HG02642 (cell line): ENCODE data around the gene TTC21A.
A peak's percentile ranks its signal among the peaks of the same experiment; 100 is the strongest.

Source experiments
- ATAC-seq: cut with Tn5 transposase; IDR thresholded peaks from one replicate; pipeline ENCODE4 v1.9.1; 2021; ENCODE audit warnings: mild to moderate bottlenecking; ENCODE audit not compliant: unreplicated experiment, poor library complexity

The TTC21A gene

DNA sequence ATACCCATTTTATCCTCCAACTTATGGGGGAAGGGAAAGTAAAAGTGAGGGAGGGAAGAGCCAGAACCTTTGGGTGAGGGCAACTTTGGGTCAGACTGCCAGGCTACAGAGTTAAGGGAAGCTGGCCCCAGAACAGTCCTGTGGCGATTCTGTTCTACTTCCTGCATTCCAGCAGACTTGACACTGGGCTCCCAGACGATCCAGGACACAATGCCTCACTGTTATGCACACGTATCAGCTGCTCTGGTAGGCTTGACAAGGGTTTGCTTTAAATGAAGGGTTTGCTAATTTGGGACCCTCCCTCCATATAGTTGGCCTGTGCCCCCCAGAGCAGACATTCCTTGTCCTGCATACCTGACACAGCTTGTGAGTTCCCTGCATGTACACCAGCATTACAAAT, 10.7 kb upstream of the TTC21A start:
- no peak for ATAC-seq

GRCh38 chr3:39097716-39098472, 9.6 kb upstream of the TTC21A start:
- no peak for ATAC-seq

DNA sequence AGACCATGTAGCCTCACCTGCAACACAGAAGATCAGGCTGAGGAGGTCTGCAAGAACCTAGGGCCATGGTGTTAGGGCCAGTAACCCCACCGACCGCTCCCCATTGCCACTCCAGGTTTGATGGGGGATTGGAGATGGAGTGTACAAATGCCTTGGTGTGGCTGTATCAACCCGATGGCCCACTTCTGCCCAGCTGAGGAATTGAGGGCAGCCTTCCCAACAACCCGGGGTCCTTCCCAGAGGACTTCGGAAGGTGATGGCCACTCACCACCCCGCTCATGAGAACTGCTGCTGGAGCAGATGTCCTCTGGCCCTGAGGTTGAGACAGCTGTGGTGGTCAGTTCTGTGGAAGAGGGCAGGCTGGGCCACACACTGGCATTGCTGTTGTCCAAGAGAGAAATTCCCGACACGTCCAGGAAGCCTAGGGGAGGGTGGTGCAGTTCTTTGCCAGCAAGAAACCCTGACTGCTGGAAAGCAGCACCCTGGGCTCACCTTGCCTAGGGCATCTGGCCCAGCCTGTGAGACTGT, 8.9 kb upstream of the TTC21A start:
- no peak for ATAC-seq

DNA sequence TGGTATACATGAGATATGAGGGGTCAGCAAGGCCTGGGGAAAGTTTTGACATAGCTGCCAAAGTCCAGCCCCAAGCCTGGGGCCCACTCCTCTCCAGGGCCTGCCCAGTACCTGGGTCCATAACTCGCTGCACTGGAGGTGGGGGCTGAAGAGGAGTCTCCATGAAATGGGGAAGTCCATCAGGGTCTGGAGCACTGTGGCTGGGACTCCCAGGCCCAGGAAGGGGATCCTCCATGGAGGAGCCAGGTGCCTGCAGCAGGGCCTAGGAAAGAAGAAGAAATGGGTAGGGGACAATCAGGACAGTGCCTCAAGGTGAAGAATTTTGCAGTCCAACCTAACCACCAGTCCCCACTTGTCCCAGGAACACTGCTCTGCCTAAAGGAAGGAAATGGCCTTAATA, 8.2 kb upstream of the TTC21A start:
- ATAC-seq, result no peak

GRCh38 chr3:39099738-39100499, 7.6 kb upstream of the TTC21A start:
- ATAC-seq, result no peak

- ATAC-seq, result no peak
Measured at GRCh38 chr3:39100500-39100886, 7.0 kb upstream of the TTC21A start.

GRCh38 chr3:39101022-39101689, 6.3 kb upstream of the TTC21A start:
- peak; percentile 58 for ATAC-seq

GRCh38 chr3:39102504-39103323, 4.8 kb upstream of the TTC21A start:
- ATAC-seq, result no peak

GRCh38 chr3:39103324-39103693, 4.2 kb upstream of the TTC21A start:
- ATAC-seq, result no peak

DNA sequence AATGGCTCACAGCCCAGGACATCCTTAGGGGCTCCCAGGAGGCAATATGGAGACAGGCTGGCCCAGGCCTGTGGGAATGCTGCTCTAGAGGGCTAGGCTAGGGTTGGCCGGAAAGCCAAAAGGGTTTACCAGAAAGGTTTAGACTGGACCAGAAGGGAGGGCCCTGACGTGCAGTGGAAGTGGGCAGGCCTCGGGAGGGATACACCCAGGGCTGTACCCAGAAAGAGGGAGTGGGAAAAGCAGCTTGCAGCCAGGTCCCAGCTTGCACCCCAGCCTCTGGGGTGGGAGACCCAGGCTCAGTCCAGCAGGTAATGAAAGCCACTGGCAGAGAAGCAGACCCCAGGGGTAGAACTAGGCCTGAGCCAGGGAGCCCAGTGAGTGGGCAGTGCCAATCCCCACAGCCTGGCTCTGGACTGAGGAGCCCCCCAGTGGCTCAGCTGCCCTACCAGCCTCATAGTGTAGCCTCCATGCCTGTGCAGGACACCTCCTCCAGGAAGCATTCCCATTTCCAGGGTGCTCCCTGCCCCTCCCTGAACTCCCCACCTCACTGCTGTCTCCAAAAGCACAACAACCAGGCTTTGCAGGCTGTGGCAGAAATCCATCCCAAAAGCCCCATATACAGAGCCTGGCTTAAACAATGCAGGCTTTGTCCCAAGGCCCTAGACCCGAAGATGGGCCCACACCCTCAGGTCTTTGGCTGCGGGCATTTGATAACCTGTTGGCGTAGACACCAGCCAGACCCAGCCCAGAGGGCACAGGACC, 3.5 kb upstream of the TTC21A start:
- ATAC-seq, result no peak

DNA sequence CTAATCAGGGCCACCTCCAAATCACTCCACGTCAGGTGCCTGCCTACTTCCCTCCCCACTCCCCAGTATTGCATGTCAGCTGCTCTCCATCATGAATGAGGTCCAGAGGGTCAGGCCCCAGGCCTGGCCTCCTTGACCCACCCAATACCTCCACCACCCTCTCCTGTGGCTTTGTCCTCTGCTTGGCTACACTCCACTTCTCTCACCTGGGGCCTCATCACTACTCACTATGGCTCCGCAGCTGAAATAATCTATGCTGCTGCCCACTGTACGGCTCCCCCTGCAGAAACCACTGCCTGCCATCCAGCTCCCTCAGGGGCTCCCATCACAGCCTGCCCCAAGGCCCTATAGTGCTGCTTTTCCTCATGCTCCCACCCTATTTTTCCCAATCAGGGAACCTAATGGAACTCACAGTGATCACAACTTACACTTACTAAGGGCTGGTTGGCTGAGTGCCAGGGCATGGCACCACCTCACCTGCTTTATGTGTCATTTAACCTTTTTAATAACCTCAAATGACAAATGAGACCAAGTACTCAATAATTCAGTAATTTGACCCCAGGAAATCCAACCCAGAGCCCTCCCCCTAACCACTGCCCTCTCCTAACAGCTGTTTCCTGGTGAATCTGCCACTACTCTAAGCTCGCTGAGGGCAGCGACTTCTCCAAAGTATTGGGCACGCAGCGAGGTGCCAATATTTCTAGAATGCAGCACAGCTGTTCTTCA, 2.4 kb upstream of the TTC21A start:
- no peak for ATAC-seq

DNA sequence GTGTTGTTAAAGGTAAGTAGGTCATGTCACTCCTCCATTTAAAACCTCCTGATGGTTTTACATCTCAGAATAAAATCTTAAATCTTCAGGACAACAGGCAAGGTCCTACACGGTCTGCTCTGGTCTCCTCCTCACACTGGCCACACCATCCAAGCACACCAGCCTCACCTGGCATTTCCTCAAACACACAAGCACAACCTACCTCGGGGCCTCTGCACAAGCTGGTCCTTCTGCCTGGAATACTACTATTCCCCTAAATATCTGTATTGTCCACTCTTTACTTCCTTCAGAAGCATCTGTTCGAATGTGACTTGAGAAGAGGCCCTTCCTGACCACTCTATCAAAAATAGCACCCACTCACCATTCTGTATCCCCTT, 1.8 kb upstream of the TTC21A start:
- ATAC-seq, result no peak

- no peak for ATAC-seq
Measured at GRCh38 chr3:39106281-39106811, 1.1 kb upstream of the TTC21A start.

- ATAC-seq, result peak; percentile 2
Measured at GRCh38 chr3:39106851-39107387, 561 bp upstream of the TTC21A start.

DNA sequence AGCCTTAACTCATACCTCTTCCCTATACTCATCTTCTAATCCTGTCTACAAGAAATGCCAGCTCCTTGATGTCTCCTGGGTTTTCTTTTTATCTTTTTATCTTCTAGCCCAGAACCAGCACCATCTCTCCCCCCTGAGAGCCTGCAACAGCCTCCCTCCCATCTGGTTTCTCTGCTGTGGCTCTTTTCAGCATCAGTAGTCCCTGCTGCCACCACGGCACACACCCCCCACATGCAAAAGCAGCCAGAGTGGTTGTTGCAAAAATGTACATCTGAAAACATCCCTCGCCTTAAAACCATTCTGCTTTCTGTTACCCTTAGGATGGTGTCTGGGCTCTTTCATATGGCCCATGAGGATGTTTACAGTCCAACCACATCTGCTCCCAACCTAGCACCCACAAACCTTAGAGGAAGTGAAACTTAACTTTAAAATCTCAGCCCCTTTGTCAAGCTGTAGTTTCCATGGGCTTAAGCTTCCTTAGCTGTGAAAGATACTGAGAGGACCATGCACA, 775 bp downstream of the TTC21A start:
- peak; percentile 72 for ATAC-seq

DNA sequence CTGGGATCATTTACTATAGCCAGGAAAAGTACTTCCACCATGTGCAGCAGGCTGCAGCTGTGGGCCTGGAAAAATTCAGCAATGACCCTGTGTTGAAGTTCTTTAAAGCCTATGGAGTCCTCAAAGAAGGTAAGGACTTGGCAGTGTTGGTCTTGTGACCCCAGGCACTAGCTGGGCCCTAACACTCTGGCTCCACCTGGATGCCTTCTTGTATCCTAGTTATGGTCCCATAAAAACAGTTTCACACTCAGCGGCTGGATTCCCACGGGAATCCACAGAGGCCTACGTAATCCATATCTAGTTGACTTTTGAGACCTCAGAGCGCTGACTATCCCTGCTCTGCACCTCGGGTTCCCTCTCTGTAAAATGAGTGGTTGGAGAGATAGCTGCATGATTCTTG, 1.6 kb downstream of the TTC21A start:
- no peak for ATAC-seq

- no peak for ATAC-seq
Measured at GRCh38 chr3:39110041-39110639, 2.7 kb downstream of the TTC21A start.

GRCh38 chr3:39112113-39112512, 4.6 kb downstream of the TTC21A start:
- no peak for ATAC-seq
